ENCODE results near the gene OR2T6. TPM values are rescaled to one million over a fixed set of nuclear protein-coding genes. Genes with fewer than 3 reads are reported as not detected.

Gene OR2T6, protein sequence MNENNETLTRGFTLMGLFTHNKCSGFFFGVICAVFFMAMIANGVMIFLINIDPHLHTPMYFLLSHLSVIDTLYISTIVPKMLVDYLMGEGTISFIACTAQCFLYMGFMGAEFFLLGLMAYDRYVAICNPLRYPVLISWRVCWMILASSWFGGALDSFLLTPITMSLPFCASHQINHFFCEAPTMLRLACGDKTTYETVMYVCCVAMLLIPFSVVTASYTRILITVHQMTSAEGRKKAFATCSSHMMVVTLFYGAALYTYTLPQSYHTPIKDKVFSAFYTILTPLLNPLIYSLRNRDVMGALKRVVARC
- total RNA-seq (2022; extraction: Qiagen RNA extraction; ENCODE audit: low read depth): not detected in 5 replicates

DNA sequence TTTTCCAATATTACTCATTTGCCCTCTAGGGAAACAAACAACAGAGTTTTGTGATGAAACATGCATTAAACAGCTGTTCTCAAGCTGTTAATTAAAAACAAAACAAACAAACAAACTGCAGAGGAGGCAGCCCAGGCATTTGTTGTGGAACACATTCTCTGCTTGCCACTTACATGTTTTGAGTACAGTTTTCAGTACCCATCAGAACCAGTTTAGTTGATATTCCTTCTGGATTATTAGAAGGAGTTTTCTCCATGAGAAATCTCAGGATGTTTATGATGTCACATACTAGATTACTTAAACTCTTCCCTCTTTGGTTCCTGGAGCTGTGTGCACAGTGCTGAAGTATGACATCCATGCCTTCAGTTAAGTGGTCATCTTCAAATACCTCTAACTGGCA, at the start of gene OR2T6:
TSS of gene OR2T6 (plus strand) at position 301 of the 400 bp plus-strand sequence. CDS start 11,863 bp downstream, outside the sequence.

DNA sequence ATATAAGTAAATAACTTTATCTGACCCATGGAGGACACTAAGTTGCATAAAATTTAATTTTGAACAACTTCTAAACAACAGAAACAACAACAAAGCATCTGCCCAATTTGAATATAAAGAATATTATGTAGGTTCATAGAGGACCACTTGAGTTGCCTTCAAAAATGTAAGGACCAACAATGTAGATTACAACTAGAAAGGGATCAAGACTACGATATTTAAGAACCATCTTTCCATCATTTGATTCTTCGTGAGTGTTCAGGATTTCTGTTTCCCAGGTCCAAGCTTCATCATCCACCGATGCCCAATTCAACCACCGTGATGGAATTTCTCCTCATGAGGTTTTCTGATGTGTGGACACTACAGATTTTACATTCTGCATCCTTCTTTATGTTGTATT, 27.1 kb upstream of the OR2T6 start, which contains the start of gene OR14C36:
TSS of gene OR14C36 (plus strand) at position 301 of the 400 bp plus-strand sequence. CDS start at position 301, 0 bp downstream.

DNA sequence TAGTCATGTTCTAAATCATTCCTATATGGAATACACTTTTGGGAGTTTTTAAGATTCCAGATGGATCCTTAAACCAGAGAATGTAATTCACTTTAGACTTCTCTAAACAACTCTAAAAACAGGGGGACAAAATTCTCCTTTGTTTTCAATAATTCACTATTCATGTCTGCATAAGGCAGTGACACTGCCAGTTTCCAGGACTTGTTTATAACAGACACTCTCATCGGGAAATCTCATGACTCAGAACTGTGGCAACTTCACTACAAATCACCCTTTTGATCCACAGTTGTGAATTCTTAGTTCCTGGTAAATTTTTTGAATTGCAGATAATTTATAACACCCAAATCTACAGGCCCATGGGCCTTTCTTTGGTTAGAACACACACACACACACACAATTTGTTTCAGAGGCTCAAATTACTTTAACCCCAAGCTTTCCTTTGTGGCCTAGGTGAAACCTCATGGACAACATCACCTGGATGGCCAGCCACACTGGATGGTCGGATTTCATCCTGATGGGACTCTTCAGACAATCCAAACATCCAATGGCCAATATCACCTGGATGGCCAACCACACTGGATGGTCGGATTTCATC, 14.3 kb upstream of the OR2T6 start, which contains the start of gene OR2T4:
TSS of gene OR2T4 (plus strand) at position 545 of the 595 bp plus-strand sequence. CDS start at position 545, 0 bp downstream.

DNA sequence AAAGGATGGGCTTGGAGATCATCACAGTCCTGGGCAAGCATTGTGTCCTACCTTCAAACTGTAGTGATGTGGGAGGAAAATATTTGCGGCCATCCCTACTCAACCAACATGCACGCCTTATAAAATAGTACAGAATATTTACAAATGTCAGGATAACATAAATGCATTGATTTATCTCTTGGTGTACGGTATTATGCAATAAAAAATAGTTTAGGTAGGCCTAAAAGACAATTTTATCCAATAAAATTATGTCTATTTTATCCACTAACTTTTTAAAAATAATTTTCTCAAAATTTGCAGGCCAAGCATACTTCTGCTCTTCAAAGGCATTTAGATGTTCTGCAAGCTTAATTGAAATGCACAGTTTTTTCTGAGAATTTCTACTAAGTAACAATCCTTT, 27.2 kb downstream of the OR2T6 start, which contains the start of gene OR2T1:
TSS of gene OR2T1 (plus strand) at position 301 of the 400 bp plus-strand sequence. CDS start 3,100 bp downstream, outside the sequence.

Other genes with a start within 250 kb of the OR2T6 start
- not detected in 5 replicates for gene OR2M5, start 230.6 kb upstream of the OR2T6 start, total RNA-seq (2022; extraction: Qiagen RNA extraction; ENCODE audit: low read depth)
- not detected in 5 replicates for gene OR2M2, start 200.9 kb upstream of the OR2T6 start, total RNA-seq (2022; extraction: Qiagen RNA extraction; ENCODE audit: low read depth)
- gene OR2M3, start 178.5 kb upstream of the OR2T6 start, total RNA-seq (2022; extraction: Qiagen RNA extraction; ENCODE audit: low read depth): not detected in 5 replicates
- not detected in 5 replicates for gene OR2M4, start 144.3 kb upstream of the OR2T6 start, total RNA-seq (2022; extraction: Qiagen RNA extraction; ENCODE audit: low read depth)
- not detected in 5 replicates for gene OR2T33, start 97.8 kb upstream of the OR2T6 start, total RNA-seq (2022; extraction: Qiagen RNA extraction; ENCODE audit: low read depth)
- gene OR2T12, start 72.3 kb upstream of the OR2T6 start, total RNA-seq (2022; extraction: Qiagen RNA extraction; ENCODE audit: low read depth): not detected in 5 replicates
- gene OR2M7, start 51.2 kb upstream of the OR2T6 start, total RNA-seq (2022; extraction: Qiagen RNA extraction; ENCODE audit: low read depth): not detected in 5 replicates
- not detected in 5 replicates for gene OR14C36, start 27.0 kb upstream of the OR2T6 start, total RNA-seq (2022; extraction: Qiagen RNA extraction; ENCODE audit: low read depth)
- not detected in 5 replicates for gene OR2T4, start 14.1 kb upstream of the OR2T6 start, total RNA-seq (2022; extraction: Qiagen RNA extraction; ENCODE audit: low read depth)
- not detected in 5 replicates for gene OR2T1, start 27.3 kb downstream of the OR2T6 start, total RNA-seq (2022; extraction: Qiagen RNA extraction; ENCODE audit: low read depth)
- gene OR2T2, start 69.9 kb downstream of the OR2T6 start, total RNA-seq (2022; extraction: Qiagen RNA extraction; ENCODE audit: low read depth): not detected in 5 replicates
- not detected in 5 replicates for gene OR2T3, start 97.6 kb downstream of the OR2T6 start, total RNA-seq (2022; extraction: Qiagen RNA extraction; ENCODE audit: low read depth)
- gene OR2T5, start 112.8 kb downstream of the OR2T6 start, total RNA-seq (2022; extraction: Qiagen RNA extraction; ENCODE audit: low read depth): not detected in 5 replicates
- gene OR2G6, start 132.3 kb downstream of the OR2T6 start, total RNA-seq (2022; extraction: Qiagen RNA extraction; ENCODE audit: low read depth): not detected in 5 replicates
- not detected in 5 replicates for gene OR2T29, start 187.0 kb downstream of the OR2T6 start, total RNA-seq (2022; extraction: Qiagen RNA extraction; ENCODE audit: low read depth)
- not detected in 5 replicates for gene OR2T34, start 199.0 kb downstream of the OR2T6 start, total RNA-seq (2022; extraction: Qiagen RNA extraction; ENCODE audit: low read depth)
- gene OR2T10, start 222.0 kb downstream of the OR2T6 start, total RNA-seq (2022; extraction: Qiagen RNA extraction; ENCODE audit: low read depth): not detected in 5 replicates